Measurements from ENCODE around the gene ATCAY.

DNA sequence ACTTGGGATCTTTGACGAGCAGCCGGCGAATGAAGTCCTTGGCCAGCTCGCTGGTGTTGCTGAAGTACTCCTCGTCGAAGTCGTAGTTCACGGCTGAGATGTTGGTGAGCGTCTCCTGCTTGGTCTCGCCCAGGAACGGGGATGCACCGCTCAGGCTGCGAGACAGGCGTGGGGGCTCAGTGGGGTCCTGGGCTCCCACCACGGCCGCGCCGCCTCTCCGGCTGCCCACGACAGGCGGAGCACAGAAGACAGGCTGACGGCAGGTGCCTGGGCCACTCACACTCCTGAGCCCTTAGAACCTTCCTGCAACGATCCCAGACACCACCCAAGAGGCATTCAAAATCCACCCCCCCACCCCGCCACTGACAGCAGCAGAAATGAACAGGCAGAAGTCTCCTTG lies 80.5 kb downstream of the ATCAY start:
- TF ChIP-seq, protein P1, sequence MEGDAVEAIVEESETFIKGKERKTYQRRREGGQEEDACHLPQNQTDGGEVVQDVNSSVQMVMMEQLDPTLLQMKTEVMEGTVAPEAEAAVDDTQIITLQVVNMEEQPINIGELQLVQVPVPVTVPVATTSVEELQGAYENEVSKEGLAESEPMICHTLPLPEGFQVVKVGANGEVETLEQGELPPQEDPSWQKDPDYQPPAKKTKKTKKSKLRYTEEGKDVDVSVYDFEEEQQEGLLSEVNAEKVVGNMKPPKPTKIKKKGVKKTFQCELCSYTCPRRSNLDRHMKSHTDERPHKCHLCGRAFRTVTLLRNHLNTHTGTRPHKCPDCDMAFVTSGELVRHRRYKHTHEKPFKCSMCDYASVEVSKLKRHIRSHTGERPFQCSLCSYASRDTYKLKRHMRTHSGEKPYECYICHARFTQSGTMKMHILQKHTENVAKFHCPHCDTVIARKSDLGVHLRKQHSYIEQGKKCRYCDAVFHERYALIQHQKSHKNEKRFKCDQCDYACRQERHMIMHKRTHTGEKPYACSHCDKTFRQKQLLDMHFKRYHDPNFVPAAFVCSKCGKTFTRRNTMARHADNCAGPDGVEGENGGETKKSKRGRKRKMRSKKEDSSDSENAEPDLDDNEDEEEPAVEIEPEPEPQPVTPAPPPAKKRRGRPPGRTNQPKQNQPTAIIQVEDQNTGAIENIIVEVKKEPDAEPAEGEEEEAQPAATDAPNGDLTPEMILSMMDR (IDR thresholded peaks at IDR 0.05; ENCODE audit: borderline replicate concordance, extremely low read depth, low read length, poor library complexity, severe bottlenecking) = no peak
- no peak for TF ChIP-seq EZH2 (IDR thresholded peaks at IDR 0.05; ENCODE audit: borderline replicate concordance, low read depth, low read length, severe bottlenecking)
